ENCODE results near the gene EIF2S1.

GRCh38 chr14:67432050-67432564, 72.0 kb downstream of the EIF2S1 start:
- TF ChIP-seq CTCF (IDR thresholded peaks at IDR 0.05; ENCODE audit: low read depth, low read length, missing input control) (no peak), JUND (IDR thresholded peaks at IDR 0.05) (no peak), REST (IDR thresholded peaks at IDR 0.05) (no peak), EGR1 (IDR thresholded peaks at IDR 0.05; ENCODE audit: low read depth in 2 of 2) (no peak), NR2F2 (IDR thresholded peaks at IDR 0.05) (no peak), MAX (IDR thresholded peaks at IDR 0.05) (no peak), RXRA (IDR thresholded peaks at IDR 0.05) (no peak), RAD21 (IDR thresholded peaks at IDR 0.05) (no peak), GABPA (IDR thresholded peaks at IDR 0.05 in 1 of 2, conservative IDR thresholded peaks at IDR 0.05 in 1 of 2) (no peak), HNF4A (conservative IDR thresholded peaks at IDR 0.05) (no peak), TAF1 (conservative IDR thresholded peaks at IDR 0.05) (no peak)

All from liver (tissue), 3 donors.